GM10248 (cell line): ENCODE data around the gene MEIS3.
A peak's percentile ranks its signal among the peaks of the same experiment; 100 is the strongest.

ENCODE experiments used
- CTCF ChIA-PET: fragments of 300-600 bp; sonication (Branson Sonifier 250); formaldehyde crosslinking; extraction: SDS; loops from one replicate; lab custom pipeline; 2021; ENCODE audit warnings: antibody characterized with exemption; lab: Yijun Ruan, JAX
- POLR2A ChIA-PET: fragments of 350-650 bp; sonication (Branson Sonifier 250); formaldehyde crosslinking; extraction: SDS; loops from one replicate; lab custom pipeline; 2020; ENCODE audit warnings: antibody characterized with exemption; lab: Yijun Ruan, JAX
- DNase-seq: peaks from one replicate; pipeline ENCODE4 v3.0.0; 2012; ENCODE audit errors: extremely low spot score
- TF ChIP-seq, protein P1 (sequence below): IDR thresholded peaks from 2 replicates; pipeline ENCODE4 v1.5.1; 2012; ENCODE audit warnings: mild to moderate bottlenecking, low read depth; ENCODE audit errors: extremely low read depth, missing control alignments, control extremely low read depth

Gene MEIS3

DNA sequence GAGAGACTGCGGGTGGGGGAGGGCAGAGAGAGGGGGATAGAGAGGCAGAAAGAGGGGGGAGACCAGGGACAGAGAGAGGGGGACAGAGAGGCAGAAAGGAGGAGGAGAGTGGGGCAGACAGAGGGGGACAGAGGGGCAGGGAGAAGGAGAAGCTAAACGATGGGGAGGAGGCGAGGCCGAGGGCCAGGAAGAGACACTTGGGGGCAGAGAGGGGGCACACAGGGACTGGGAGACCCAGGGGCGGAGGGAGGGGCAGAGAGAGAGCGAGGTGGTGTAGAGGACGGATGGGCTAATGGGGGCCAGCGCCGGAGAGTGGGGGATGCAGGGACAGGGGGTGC is 666 bp downstream of the MEIS3 start:
- ChIA-PET CTCF (interaction anchor here (1.0 kb wide), 1 partner anchor 9 kb away, joined by 3 read pairs; no protein-coding TSS in a partner anchor), POLR2A (no interaction called here)
- DNase-seq = no peak
- TF ChIP-seq, protein P1, sequence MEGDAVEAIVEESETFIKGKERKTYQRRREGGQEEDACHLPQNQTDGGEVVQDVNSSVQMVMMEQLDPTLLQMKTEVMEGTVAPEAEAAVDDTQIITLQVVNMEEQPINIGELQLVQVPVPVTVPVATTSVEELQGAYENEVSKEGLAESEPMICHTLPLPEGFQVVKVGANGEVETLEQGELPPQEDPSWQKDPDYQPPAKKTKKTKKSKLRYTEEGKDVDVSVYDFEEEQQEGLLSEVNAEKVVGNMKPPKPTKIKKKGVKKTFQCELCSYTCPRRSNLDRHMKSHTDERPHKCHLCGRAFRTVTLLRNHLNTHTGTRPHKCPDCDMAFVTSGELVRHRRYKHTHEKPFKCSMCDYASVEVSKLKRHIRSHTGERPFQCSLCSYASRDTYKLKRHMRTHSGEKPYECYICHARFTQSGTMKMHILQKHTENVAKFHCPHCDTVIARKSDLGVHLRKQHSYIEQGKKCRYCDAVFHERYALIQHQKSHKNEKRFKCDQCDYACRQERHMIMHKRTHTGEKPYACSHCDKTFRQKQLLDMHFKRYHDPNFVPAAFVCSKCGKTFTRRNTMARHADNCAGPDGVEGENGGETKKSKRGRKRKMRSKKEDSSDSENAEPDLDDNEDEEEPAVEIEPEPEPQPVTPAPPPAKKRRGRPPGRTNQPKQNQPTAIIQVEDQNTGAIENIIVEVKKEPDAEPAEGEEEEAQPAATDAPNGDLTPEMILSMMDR = no peak

DNA sequence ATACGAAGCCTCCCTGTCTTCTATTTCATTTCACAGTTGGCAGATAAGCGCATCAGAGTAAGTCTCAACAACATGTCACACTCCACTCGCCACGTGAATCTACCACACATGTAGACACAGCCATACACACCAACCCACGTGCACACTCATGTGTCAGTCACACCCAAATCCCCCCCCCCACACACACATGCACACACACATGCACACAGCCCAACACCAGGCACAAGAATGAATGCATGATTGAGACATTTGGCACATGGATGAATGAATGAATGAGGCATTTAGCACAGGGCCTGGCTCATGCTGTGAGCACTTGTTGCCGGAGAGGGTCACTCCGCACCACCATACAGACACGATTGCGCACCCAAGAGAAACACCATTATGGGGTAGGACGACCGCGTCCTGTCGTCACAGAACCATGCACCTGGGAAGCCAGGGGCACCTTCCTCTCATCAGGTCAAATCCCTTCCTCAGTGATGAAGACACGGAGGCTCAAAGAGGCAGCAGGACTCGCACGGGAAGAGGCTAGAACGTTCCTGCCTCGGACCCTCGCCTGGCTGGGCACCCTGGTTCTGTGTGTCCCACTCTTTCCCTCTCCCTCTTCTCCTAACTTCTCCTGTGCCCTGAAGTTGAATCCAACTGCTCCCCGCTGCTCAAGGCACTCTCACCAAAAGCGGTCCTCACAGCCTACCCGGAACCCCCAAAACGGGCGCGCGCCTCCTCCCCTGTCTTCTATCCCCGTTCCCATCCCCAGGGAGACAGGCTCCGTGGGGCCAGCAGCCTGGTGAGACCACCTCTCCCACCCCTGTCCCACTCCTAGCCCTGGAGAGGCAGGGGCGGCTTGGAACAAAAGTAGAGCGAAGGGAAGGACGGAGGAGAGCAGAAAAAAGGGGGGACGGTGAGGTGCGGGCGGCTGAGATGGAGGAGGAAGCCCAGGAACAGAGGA is 1.3 kb downstream of the MEIS3 start:
- TF ChIP-seq, protein P1 = no peak
- CTCF ChIA-PET = interaction anchor here (1.0 to 3.0 kb wide), 4 partner anchors 10 to 27 kb away, joined by 3 to 10 read pairs (median 6); no protein-coding TSS in a partner anchor
- DNase-seq = no peak
- POLR2A ChIA-PET = no interaction called here

DNA sequence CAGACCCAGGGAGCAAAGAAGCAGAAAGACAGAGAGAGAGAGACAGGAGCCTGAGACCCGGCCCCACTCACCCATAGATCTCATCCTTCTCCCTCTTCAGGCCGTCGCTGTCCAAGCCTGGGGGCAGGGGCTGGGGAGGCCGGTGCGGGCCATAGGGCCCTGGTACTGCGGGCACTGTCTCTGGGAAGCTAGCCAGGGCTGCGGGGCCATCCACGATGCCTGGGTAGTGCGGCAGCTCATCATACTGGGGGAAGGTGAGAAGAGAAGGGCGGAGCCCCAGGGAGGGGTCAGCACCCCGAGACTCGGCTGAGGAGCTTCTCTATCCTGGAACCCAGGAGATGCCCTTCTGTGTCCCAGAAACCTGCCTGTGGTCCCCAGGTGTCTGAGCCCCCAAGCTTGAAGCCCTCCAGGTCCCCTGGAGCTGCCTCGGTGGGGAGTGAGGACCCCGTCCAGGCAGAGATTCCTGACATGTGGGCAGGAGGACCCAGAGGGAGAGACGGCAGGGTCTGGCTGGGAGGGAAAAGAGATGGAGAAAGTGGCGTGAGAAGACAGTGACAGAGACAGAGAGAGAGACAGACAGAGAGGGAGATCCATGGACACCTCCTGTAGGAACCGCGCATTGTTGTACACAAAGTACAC is 2.1 kb downstream of the MEIS3 start:
- TF ChIP-seq, protein P1 = no peak
- POLR2A ChIA-PET = no interaction called here
- CTCF ChIA-PET = interaction anchor here (1.0 to 3.0 kb wide), 4 partner anchors 11 to 68 kb away, joined by 3 to 10 read pairs (median 6); partner anchors contain the start of gene DHX34
- no peak for DNase-seq

DNA sequence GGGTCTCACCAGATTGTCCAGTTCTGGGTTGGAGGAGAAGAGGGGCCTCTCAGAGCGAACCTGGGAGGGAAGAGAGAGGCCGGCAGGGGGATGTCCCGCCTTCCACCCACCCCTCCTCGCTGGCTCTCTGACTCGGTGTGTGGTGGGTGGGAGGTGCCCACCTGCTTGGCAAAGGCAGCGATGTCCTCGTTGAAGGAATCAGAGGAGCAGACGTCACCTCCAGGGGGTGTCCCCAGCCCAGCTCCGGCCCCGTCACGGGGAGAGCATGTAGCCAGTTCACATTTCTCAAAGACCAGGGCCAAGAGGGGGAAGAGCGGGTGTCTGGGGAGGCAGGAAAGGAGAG is 2.7 kb downstream of the MEIS3 start:
- ChIA-PET CTCF (interaction anchor here (1.0 to 3.0 kb wide), 4 partner anchors 12 to 67 kb away, joined by 3 to 10 read pairs (median 6); partner anchors contain the start of gene DHX34), POLR2A (no interaction called here)

DNA sequence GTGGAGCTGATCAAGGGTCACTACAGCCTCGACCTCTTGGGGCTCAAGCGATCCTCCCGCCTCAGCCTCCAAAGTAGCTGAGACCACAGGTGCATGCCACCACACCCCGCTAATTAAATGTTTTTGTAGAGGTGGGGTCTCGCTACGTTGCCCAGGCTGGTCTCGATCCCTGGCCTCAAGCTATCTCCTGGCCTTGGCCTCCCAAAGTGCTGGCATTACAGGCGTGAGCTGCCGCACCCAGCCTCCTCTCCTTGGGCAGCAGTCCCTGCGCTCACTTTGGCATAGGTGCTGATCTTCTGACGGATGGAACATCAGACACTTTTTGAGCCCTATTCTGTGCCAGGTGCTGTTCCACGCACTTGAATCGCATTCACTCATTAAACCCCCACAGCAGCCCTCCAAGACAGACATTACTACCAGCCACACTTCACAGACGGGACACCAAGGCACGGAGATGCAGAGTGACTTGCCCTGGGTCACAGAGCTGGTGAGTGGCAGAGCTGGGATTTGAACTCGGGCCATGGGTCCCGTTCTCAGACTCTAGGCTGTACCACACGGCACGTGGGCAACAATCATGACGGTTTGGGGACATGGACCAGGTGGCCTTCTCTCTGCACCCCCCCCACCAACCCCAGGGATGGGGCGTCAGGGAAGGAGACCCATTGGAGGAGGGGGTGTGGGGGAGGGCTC is 3.2 kb downstream of the MEIS3 start:
- TF ChIP-seq, protein P1 = no peak
- ChIA-PET CTCF (interaction anchor here (0.7 to 3.0 kb wide), 4 partner anchors 12 to 120 kb away, joined by 3 to 10 read pairs (median 6); partner anchors contain the start of gene DHX34), POLR2A (no interaction called here)
- no peak for DNase-seq

More for the DNA sequence above, 2.7 kb downstream of the MEIS3 start:
- DNase-seq = no peak
- TF ChIP-seq, protein P1 = no peak

DNA sequence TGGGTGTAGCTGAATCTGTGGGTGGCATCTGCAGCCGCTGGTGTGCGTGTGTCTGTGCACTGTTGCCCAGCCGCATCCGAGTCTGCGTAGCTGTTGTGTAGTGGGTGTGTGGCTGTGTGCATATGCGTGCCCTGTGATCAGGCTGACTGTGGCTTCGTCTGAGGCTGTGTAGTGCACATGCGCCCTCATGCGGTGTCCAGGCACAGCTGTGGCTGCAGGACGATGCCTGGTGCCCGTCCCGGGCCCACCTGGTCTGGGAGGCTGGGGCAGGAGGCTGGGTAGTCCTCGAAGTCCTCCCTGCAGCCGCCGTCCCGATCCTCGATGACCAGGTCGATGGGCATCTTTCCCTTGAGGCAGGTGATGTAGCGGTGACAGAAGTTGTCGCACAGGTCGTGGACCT is 4.9 kb downstream of the MEIS3 start:
- TF ChIP-seq, protein P1 = peak; percentile 23
- ChIA-PET POLR2A (no interaction called here), CTCF (no interaction called here)
- DNase-seq = no peak
